ENCODE measurements around the gene OSBPL3. TPM values are rescaled to one million over a fixed set of nuclear protein-coding genes. Genes with fewer than 3 reads are reported as not detected.

OSBPL3 gene, protein sequence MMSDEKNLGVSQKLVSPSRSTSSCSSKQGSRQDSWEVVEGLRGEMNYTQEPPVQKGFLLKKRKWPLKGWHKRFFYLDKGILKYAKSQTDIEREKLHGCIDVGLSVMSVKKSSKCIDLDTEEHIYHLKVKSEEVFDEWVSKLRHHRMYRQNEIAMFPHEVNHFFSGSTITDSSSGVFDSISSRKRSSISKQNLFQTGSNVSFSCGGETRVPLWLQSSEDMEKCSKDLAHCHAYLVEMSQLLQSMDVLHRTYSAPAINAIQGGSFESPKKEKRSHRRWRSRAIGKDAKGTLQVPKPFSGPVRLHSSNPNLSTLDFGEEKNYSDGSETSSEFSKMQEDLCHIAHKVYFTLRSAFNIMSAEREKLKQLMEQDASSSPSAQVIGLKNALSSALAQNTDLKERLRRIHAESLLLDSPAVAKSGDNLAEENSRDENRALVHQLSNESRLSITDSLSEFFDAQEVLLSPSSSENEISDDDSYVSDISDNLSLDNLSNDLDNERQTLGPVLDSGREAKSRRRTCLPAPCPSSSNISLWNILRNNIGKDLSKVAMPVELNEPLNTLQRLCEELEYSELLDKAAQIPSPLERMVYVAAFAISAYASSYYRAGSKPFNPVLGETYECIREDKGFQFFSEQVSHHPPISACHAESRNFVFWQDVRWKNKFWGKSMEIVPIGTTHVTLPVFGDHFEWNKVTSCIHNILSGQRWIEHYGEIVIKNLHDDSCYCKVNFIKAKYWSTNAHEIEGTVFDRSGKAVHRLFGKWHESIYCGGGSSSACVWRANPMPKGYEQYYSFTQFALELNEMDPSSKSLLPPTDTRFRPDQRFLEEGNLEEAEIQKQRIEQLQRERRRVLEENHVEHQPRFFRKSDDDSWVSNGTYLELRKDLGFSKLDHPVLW
- total RNA-seq (2022; extraction: Qiagen RNA extraction): 11.5 to 16.3 TPM (median 15.2 TPM) in 5 replicates

DNA sequence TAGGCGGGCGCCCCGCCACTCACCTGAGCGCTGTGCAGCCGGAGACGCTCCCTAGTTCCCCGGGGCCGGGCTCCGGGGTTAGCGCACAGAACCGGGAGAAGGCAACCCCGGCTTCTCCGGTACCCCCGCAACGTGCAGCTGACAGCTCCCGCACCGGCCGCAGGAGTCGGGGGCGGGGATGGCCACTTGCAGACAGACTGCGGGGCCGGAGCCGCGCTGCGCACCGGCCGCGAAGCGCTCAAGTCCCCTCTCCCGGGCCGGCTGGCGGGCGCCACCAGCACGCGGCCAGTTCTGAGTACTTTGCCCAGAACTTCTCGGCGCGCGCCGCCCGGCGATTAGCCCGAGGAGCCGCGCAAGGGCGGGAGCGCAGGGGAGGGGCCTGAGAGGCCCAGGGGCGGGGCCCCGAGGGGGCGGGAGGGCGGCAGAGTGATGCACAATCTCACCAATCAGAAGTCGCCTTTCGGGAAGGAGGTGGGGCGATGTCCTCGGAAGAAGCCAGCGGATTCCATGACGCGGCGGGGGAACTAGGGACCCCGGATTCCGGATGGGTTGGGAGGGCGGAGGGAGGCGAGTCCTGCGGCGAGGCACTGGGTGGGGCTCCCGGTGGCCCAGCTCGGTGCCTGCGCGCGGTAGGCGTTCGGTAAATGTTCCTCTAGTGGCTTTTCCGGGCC, at the start of gene OSBPL3:
TSS of gene OSBPL3 (minus strand) at position 316 of the 671 bp plus-strand sequence. CDS start 87,706 bp downstream, outside the sequence.

DNA sequence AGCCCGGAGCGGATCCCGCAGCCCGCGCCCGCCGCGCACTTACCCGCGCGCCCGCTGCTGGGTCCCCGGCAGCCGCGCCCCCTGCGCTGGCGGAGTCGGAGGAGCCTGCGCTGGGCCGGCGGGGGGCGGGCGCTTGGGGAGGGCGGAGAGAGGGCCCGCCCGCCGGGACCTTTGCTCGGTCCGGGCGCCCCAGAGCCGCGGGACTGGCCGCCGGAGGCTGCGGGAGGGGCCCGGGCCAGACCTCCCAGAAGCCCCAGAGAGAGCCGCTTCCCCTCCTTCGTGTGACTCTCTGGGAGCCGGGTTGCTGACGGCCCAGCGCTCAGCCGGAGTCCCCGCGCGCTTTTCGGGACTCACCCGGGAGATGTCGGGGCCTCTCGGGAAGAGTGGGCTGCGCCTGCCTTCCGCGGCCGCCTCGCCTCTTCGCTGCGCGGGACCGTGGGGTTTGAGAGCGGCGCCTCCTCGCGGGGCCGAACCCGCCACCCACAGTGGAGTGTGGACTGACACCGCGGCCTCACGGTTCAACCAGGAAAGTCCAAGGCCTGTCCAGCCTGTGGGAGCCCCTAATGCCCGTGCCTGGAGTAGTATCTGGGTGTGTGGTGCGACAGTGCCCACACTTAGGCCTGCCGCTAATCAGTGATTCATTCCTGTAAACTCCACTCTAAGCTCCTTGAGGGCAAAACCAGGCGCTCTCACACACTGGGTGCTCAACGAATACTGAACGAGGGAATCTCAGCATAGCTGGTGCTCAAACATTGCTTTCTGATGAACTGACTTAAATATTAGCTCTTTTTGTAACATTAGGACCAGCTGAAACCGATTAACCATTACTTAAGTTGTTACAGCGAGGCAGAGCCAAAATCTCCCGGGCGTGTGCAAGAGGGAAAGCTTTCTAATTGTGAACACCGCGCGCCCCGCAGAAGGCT, 222.4 kb downstream of the OSBPL3 start, which contains the start of gene GSDME:
TSS of gene GSDME (minus strand) at position 112 of the 923 bp plus-strand sequence. CDS start 7,690 bp downstream, outside the sequence.

Other genes starting within 250 kb of the OSBPL3 start
- gene GSDME, start 222.7 kb downstream of the OSBPL3 start, total RNA-seq (2022; extraction: Qiagen RNA extraction): 41.3 to 56.9 TPM (median 48.2 TPM) in 5 replicates
- 182 to 292 TPM (median 214 TPM) in 5 replicates for gene CYCS, start 145.1 kb upstream of the OSBPL3 start, total RNA-seq (2022; extraction: Qiagen RNA extraction)
- not detected in 5 replicates for gene NPVF, start 248.3 kb upstream of the OSBPL3 start, total RNA-seq (2022; extraction: Qiagen RNA extraction)

All from A549 treated with dexamethasone at 1 μM for 4 hours (cell line).